AG04449 (cell line): Measurements from ENCODE around the gene TMEM86A.
"Not testable (repeated sequence)": the region's sequence is repeated elsewhere in the genome, so short reads cannot be mapped to it uniquely, and the experiment has no call there.

Source experiments
- CTCF ChIA-PET: fragments of 350-600 bp; formaldehyde crosslinking; extraction: SDS; loops from one replicate; lab custom pipeline; 2021; ENCODE audit warnings: antibody characterized with exemption; lab: Yijun Ruan, JAX
- POLR2A ChIA-PET: fragments of 400-600, 350-600 bp; formaldehyde crosslinking; extraction: SDS; loops from one replicate; lab custom pipeline; 2020; ENCODE audit warnings: antibody characterized with exemption, inconsistent platforms; lab: Yijun Ruan, JAX
- DNase-seq: peaks from one replicate; pipeline ENCODE4 v3.0.0-alpha.2; 2010; ENCODE audit warnings: low read depth, low spot score
- H3K4me3 ChIP-seq: 2 replicates; pipeline ENCODE4 v1.5.1; 2011; ENCODE audit warnings: low read depth, mild to moderate bottlenecking, control low read depth, low read length
- CTCF ChIP-seq: IDR thresholded peaks from one replicate; pipeline ENCODE4 v1.5.1; 2011; ENCODE audit warnings: mild to moderate bottlenecking, moderate library complexity, low read length, control low read depth, inconsistent platforms; ENCODE audit not compliant: insufficient read depth; ENCODE audit errors: missing control alignments

Gene TMEM86A

DNA sequence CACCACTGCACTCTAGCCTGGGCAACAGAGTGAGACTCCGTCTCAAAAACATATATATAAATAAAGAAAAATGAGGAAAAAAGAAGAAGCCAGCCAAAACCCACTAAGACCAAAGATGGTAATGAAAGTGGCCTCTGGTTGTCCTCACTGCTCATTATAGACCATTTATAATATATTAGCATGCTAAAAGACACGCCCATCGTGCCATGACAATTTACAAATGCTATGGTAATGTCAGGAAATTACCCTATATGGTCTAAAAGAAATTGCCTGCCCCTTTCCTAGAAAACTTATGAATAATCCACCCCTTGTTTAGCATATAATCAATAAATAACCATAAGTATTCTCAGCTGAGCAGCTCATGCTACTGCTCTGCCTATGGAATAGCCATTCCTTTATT is 16.1 kb upstream of the TMEM86A start:
- POLR2A ChIA-PET, result no interaction called here
- no peak for DNase-seq
- CTCF ChIA-PET, result no interaction called here
- H3K4me3 ChIP-seq, result no peak overlapping the region
- TF ChIP-seq CTCF, result no peak

DNA sequence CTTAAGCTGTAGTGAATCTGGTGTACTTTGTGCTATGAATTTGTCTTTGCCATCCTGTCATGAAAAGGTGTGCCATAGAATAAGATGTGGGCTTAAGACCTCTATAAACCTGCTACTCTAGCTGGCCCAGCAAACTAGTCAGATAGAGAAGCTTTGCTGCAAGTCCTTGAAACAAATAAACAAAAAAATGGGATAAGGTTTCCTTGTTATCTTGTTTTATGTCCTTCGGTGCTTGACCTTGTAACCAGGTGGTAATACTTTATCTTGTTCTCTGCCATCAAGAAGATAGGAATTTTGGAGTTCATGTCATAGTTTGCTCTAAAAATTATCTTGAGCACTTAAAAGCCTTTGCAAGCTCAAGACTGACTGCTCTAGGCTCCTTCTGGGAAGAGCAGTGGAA is 14.3 kb upstream of the TMEM86A start:
- no peak overlapping the region for H3K4me3 ChIP-seq
- no peak for TF ChIP-seq CTCF
- POLR2A ChIA-PET, result no interaction called here
- no peak for DNase-seq
- CTCF ChIA-PET, result interaction anchor here (0.9 to 1.4 kb wide), 3 partner anchors 33 to 46 kb away, joined by 3 read pairs; no protein-coding TSS in a partner anchor

DNA sequence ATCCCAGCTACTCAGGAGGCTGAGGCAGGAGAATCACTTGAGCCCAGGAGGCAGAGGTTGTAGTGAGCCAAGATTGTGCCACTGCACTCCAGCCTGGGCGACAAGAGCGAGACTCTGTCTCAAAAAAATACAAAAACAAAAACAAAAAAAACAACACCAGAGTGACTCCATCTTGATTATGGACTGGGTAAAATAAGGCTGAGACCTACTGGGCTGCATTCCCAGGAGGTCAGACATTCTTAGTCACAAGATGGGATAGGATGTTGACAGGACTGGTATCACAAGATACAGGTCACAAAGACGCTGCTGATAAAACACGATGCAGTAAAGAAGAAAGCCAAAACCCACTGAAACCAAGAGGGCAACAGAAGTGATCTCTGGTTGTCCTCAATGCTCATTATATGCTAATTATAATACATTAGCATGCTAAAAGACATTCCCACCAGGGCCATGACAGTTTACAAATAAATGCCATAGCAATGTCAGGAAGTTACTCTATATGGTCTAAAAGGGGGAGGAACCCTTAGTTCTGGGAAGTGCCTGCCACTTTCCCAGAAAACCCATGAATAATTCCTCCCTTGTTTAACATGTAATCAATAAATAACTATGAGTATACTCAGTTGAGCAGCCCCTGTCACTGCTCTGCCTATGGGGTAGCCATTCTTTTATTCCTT is 7.0 kb upstream of the TMEM86A start:
- DNase-seq, CTCF ChIA-PET, H3K4me3 ChIP-seq, POLR2A ChIA-PET: not testable (repeated sequence)

GRCh38 chr11:18692941-18693760 is 5.4 kb upstream of the TMEM86A start:
- H3K4me3 ChIP-seq, result no peak overlapping the region
- ChIA-PET CTCF (no interaction called here), POLR2A (no interaction called here)
- no peak for TF ChIP-seq CTCF
- DNase-seq, result no peak

GRCh38 chr11:18696638-18697225 is 1.8 kb upstream of the TMEM86A start:
- DNase-seq, result peak; percentile 34
- ChIA-PET CTCF (interaction anchor here (1.1 to 4.3 kb wide), 4 partner anchors 9 to 35 kb away, joined by 3 to 18 read pairs (median 5); no protein-coding TSS in a partner anchor), POLR2A (no interaction called here)
- no peak overlapping the region for H3K4me3 ChIP-seq
- no peak for TF ChIP-seq CTCF

- no peak overlapping the region for H3K4me3 ChIP-seq
- POLR2A ChIA-PET, result no interaction called here
- CTCF ChIA-PET, result interaction anchor here (1.6 to 4.3 kb wide), 3 partner anchors 8 to 34 kb away, joined by 3 to 18 read pairs (median 7); no protein-coding TSS in a partner anchor
- no peak for DNase-seq
- no peak for TF ChIP-seq CTCF
Measured at GRCh38 chr11:18697576-18697975, 1.0 kb upstream of the TMEM86A start.
